HUES6 (cell line): Measurements from ENCODE around the gene FZR1.
"Not testable (repeated sequence)": the region's sequence is repeated elsewhere in the genome, so short reads cannot be mapped to it uniquely, and the experiment has no call there.

Experiments used
- H3K27ac ChIP-seq: 2 replicates; pipeline ENCODE4 v1.7.0; 2013; ENCODE audit warnings: low read depth, mild to moderate bottlenecking, low read length, inconsistent platforms
- H3K27me3 ChIP-seq: 2 replicates; pipeline ENCODE4 v1.6.1; 2013; ENCODE audit warnings: low read length; ENCODE audit not compliant: control insufficient read depth, insufficient read depth
- H3K36me3 ChIP-seq: 2 replicates; pipeline ENCODE4 v1.6.1; 2013; ENCODE audit warnings: low read length; ENCODE audit not compliant: control insufficient read depth, insufficient read depth
- H3K4me1 ChIP-seq: 2 replicates; pipeline ENCODE4 v1.6.1; 2013; ENCODE audit warnings: low read length; ENCODE audit not compliant: control insufficient read depth, insufficient read depth
- H3K4me3 ChIP-seq: 2 replicates; pipeline ENCODE4 v1.5.1; 2013; ENCODE audit warnings: low read depth, low read length
- H3K9ac ChIP-seq: one replicate; pipeline ENCODE4 v1.6.1; 2013; ENCODE audit warnings: mild to moderate bottlenecking, low read length
- H3K9me3 ChIP-seq: 2 replicates; pipeline ENCODE4 v1.6.1; 2013; ENCODE audit warnings: low read depth, low read length; ENCODE audit not compliant: control insufficient read depth, insufficient read depth

FZR1 gene

DNA sequence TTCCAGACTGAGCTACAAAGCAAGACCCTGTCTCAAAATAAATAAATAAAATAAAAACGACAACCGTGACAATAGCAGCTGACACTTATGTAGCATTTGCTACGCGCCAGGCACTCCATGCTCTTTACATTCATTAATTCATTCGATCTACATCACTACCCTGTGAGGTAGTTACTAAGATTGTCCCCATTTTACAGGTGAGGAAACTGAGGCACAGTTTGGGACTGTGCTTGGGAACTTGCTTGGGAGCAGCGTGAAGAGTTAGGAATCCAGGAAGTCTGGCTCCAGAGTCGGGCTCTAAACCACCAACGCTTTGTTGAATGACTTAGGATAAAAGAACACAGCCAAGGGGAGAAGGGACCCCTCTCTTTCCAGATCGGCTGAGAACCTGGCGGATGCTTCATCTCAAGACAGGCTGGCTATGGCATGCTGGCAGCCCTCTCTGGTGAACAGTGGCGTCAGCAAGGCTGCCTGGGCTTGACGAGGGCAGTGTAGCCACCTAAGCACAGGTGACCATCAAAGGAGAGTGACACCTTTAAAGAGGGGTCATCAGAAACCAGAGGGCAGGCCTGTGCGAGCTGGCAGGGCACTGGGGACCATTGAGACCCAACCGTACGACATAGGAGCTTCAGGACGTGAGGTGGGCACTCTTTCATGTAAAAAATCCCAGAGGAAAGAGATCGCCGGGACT, 6.2 kb upstream of the FZR1 start:
- Histone ChIP-seq H3K4me1 (0 out of 2 replicates have a peak, but pooled peaks cover 3% of the 10 kb centered on the region), H3K4me3 (peak overlapping the region; percentile 63), H3K36me3 (peaks cover 22% of the 10 kb centered on the region), H3K9me3 (no peaks in the 10 kb centered on the region), H3K27me3 (no peaks in the 10 kb centered on the region), H3K9ac (peak overlapping the region; percentile 94), H3K27ac (peak overlapping the region; percentile 97)

DNA sequence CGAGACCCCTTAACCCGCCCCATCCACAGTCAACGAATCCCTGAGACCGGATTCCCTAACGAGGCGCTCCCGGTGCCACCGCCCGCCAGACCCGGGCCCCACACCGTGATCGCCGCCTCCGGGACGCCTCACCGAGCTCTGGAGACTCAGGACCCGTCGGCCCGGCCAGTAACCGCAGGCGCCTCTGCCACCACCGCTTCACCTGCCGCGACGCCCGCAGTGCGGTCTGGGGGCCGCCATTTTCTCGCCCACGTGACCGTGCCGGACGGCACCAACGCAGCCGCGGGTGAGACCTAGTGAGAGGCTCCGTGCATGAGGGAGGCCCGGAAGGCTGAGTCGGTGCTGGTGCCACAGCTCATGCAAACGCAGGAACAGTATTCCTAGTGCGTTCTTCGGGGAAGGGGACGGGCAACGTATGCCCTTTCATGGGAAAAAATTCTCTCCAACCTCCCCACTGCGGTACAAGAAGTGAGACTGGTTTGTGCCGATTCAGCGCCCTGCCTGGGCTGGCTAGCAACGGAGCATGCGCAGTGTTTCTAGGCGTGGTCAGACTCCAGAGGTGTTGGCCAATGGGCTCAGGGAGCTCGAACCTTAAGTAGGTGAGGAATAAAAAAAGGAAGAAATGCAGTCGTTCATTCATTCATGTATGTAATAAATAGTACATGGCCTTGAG, 5.5 kb upstream of the FZR1 start, which contains the start of gene DOHH:
DOHH (minus strand) TSS at position 246 of the 673 bp plus-strand sequence. CDS start 3,860 bp downstream, outside the sequence.
- Histone ChIP-seq H3K27me3 (no peaks in the 10 kb centered on the region), H3K27ac (peak within 1 kb of the TSS; percentile 97), H3K9ac (peak within 1 kb of the TSS; percentile 94), H3K4me1 (0 out of 2 replicates have a peak, but pooled peaks cover 5% of the 10 kb centered on the region), H3K9me3 (no peaks in the 10 kb centered on the region), H3K4me3 (peak within 1 kb of the TSS; percentile 63), H3K36me3 (peaks cover 16% of the 10 kb centered on the region)

DNA sequence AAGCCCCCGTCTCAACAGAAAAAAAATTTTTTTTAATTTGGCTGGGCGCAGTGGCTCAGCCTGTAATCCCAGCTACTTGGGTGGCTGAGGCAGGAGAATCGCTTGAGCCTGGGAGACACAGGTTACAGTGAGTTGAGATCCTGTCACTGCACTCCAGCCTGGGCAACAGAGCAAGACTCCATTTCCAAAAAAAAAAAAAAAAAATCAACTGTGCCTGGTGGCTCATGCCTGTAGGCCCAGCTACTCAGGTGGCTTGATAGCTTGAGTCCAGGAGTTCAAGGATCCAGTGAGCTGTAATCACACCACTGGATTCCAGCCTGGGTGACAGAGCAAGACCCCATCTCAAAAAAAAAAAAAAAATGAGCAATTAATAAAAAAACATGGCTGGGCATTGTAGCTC, 4.3 kb upstream of the FZR1 start:
- Histone ChIP-seq H3K36me3 (0 out of 2 replicates have a peak, but pooled peaks cover 5% of the 10 kb centered on the region), H3K4me1 (0 out of 2 replicates have a peak, but pooled peaks cover 5% of the 10 kb centered on the region), H3K4me3 (no peak overlapping the region), H3K27me3 (no peaks in the 10 kb centered on the region), H3K9ac (no peak overlapping the region), H3K27ac (no peak overlapping the region), H3K9me3 (no peaks in the 10 kb centered on the region)

DNA sequence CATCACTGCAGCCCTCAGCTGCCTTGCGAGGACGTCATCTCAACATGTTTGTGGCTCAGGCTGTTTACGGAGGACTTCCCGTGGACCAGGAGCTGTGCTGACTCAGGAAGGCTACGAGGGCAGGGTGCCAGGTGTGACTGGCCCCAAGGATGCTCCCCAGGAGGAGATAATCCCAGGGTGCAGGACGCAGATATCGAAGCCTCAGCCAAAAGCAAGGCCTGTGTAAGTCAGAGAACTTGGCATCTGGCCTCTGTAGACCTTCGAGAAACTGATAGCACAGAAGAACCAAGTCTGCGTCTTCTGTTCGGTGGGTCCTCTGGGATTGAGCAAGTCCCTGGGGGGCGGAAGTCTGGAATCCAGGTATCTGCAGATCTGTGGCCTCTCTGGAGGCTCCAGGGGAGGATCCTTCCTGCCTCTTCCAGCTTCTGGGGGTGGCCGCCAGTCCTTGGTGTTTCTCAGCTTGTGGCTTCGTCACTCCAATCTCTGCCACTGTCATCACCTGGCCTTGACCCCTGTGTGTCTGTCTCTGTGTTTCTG, 3.0 kb upstream of the FZR1 start:
- H3K27me3 ChIP-seq = no peaks in the 10 kb centered on the region
- no peaks in the 10 kb centered on the region for H3K9me3 ChIP-seq
- H3K9ac ChIP-seq = no peak overlapping the region
- peaks cover 5% of the 10 kb centered on the region; the same call in 1 of the 2 replicates for H3K4me1 ChIP-seq
- no peak overlapping the region for H3K4me3 ChIP-seq
- no peak overlapping the region for H3K27ac ChIP-seq
- no peaks in the 10 kb centered on the region for H3K36me3 ChIP-seq

DNA sequence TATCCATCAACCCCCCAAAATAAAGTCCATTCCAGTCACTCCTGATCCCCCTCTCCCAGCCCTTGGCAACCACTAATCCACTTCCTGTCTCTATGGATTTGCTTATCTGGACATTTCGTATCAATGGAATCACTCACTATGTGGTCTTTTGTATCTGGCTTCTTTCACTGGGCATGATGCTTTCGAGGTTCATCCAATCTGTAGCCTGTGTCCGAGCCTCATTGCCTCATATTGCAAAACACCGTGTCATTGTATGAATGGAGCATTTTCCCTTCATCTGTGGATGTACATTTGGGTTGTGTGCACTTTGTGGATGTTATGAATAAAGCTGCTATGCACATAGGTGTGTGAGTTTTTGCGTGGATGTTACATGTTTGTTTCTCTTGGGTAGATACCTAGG, 1.4 kb upstream of the FZR1 start:
- no peaks in the 10 kb centered on the region for H3K9me3 ChIP-seq
- H3K36me3 ChIP-seq = peaks cover 10% of the 10 kb centered on the region
- no peak overlapping the region for H3K9ac ChIP-seq
- peaks cover 4% of the 10 kb centered on the region; the same call in 1 of the 2 replicates for H3K4me1 ChIP-seq
- H3K4me3 ChIP-seq = no peak overlapping the region
- no peak overlapping the region for H3K27ac ChIP-seq
- H3K27me3 ChIP-seq = no peaks in the 10 kb centered on the region

DNA sequence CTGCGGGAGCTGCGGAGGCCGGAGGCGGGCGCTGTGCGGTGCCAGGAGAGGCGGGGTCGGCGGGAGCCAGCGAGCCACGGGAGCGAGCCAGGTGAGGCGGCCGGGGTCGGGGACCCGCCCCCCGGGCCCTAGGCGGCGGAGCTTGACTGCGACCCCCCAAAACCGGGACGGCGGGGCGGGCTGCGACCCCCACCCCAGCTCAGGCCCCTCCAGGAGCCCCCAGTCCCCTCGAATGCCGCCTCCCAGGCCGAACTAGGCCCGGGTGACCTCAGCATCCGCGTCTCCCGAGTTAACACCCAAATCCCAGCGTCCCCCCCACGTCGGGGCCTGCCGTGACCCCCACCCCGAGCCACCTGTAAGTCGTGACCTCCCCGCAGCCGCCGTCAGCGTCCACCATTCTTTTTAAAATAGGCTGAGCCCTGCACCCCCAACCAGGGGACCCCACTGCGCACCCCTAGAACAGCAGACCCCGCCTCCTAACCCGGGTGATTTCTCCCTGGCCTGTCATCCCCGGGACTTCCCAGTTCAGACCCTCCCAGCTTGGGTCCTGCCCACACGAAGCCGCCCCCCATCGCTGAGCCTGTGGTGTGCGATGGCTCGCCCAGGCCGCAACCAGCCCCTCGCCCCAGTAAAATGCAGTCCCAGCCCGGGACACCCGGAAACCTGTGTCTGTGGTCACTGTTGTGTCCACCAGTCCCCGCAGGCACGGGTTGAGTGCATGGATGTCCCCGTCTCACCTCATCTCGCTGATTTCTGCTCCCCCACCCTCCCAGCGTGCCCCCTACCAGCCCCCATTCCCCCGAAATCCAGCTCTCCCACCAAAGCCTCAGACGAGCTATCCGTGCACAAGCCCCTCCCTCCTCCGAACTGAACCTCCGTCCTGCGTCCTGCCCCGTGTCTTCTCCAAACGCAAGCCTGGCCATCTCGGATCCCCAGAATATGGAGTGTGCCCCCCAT, 551 bp downstream of the FZR1 start:
- Histone ChIP-seq H3K27me3 (no peaks in the 10 kb centered on the region), H3K9me3 (no peaks in the 10 kb centered on the region), H3K4me3 (peak overlapping the region; percentile 74), H3K27ac (peak overlapping the region; percentile 51; the same call in 1 of the 2 replicates), H3K36me3 (peaks cover 19% of the 10 kb centered on the region), H3K4me1 (peaks cover 2% of the 10 kb centered on the region; the same call in 1 of the 2 replicates), H3K9ac (peak overlapping the region; percentile 79)

DNA sequence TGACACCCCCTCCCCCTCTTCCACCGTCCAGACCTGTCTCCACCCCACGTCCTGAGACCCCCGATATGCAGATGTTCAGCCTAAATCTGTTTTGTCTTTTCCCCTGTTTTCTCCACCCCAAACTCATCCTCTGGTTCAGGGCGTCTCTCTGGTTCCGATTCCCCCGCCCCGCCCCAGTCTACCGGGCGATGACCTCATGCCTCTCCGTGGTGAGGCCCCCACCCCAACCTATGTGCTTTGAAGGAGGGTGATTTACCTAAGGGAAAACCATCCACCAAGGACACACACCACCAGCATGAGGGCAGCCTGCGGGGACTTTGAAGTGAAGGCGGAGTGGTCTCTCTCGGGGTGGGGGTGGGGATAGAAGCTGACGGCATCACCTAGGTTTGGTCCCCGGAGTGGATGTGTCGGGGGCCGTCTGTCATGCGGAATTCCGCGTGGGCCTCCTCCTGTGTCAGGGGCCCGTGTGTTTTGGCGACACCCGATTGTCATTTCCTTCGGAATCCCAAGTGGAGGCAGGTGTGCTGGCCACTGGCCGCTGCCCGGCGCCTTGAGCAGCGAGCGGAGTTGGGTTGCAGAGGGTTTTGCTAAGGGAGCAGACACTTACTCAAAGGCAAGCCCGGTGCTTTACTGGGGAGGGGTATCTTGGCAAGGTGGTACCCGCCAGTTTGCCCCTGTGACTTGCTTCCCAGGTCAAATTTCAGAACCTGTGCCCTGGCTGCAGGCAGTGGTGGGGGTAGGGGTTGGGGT, 1.4 kb downstream of the FZR1 start:
- H3K4me1 ChIP-seq = peaks cover 2% of the 10 kb centered on the region; the same call in 1 of the 2 replicates
- H3K9me3 ChIP-seq = no peaks in the 10 kb centered on the region
- no peaks in the 10 kb centered on the region for H3K27me3 ChIP-seq
- H3K27ac ChIP-seq = no peak overlapping the region
- H3K9ac ChIP-seq = peak overlapping the region; percentile 79
- H3K36me3 ChIP-seq = peaks cover 19% of the 10 kb centered on the region
- H3K4me3 ChIP-seq = peak overlapping the region; percentile 74

DNA sequence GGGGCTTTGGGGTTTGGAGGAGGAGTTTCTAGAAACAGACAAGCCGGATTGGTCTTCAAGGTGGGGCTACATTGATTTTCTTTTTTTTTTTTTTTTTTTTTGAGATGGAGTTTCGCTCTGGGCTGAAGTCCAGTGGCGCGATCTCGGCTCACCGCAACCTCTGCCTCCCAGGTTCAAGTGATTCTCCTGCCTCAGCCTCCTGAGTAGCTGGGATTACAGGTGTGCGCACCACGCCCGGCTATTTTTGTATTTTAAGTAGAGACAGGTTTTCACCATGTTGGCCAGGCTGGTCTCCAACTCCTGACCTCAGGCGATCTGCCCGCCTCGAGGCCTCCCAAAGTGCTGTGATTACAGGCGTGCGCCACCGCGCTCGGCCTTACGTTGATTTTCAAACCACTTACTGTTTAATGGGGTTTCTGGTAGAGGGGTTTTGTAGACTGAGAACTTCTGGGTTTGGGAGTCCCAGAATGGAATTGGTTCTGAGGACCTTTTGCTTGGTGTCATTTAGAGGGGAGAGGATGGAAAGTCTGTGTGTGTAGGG, 2.1 kb downstream of the FZR1 start:
- H3K4me1 ChIP-seq, H3K27me3 ChIP-seq, H3K27ac ChIP-seq, H3K9me3 ChIP-seq, H3K9ac ChIP-seq: not testable (repeated sequence)
- H3K36me3 ChIP-seq = peaks cover 19% of the 10 kb centered on the region
- peak overlapping the region; percentile 74; the same call in 1 of the 2 replicates for H3K4me3 ChIP-seq

DNA sequence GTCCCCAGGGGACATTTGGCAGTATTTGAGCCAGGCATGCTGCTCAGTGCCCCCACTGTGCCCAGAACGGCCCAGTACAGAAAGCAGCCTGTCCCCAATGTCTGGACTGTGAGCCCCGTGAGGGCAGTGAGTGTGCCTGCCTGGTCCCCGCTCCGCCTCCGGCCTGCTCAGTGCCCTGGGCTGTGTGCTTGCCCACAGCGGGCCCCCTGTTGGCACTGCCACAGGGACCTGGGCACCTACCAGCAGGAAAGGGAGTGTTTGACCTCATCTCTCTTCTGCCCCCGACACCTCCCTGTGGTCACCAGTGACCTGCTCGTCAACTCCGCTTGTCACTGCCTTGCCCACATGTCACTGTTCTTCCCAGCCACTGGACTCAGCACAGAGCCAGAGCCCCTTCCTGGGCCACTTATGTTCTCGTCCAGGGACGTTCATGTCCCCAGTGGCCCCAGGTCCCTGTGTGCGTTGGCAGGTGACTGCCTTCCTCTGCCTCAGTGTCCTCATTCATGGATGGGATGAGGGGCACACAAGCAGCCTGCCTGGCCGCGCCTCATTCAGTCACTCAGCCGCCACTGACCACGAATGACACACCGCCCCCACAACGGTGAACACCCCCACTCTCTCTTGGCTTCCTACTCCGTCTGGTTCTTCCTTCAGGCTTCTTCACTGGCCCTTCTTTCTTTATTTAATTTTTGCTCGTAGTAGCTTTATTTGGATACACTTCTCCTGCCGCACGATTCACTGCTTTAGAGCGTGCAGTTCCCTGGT, 2.8 kb downstream of the FZR1 start:
- no peak overlapping the region for H3K27ac ChIP-seq
- H3K36me3 ChIP-seq = peaks cover 19% of the 10 kb centered on the region
- H3K4me3 ChIP-seq = no peak overlapping the region
- peaks cover 6% of the 10 kb centered on the region; the same call in 1 of the 2 replicates for H3K4me1 ChIP-seq
- H3K9me3 ChIP-seq = no peaks in the 10 kb centered on the region
- H3K27me3 ChIP-seq = no peaks in the 10 kb centered on the region
- H3K9ac ChIP-seq = no peak overlapping the region
